Ovary (tissue), 3 donors: ENCODE measurements around the gene PHKG1.

Experiments
- EP300 ChIP-seq: sonication (generic); formaldehyde crosslinking; IDR thresholded peaks from one replicate; pipeline ENCODE4 v1.6.1; 2017; ENCODE audit warnings: antibody characterized with exemption
- POLR2A ChIP-seq: fragments of 450-650 bp; IDR thresholded peaks from one replicate; pipeline ENCODE4 v1.6.1; 2017; ENCODE audit warnings: antibody characterized with exemption, mild to moderate bottlenecking, moderate library complexity
- TF ChIP-seq, protein P1 (sequence below), 3 donors: fragments of 450-650 bp in 2 of 3; fragments of 200-600 bp in 1 of 3; IDR thresholded peaks; one replicate each; pipeline versions ENCODE4 v1.5.1 to v1.8.0; 2016 to 2022; ENCODE audit warnings: antibody characterized with exemption in 3 of 3, mild to moderate bottlenecking in 1 of 3
- donor health status: DM: no; HTN: no; CAD: no.

GRCh38 chr7:56127241-56127975 lies 34.7 kb upstream of the PHKG1 start:
- TF ChIP-seq, protein P1, sequence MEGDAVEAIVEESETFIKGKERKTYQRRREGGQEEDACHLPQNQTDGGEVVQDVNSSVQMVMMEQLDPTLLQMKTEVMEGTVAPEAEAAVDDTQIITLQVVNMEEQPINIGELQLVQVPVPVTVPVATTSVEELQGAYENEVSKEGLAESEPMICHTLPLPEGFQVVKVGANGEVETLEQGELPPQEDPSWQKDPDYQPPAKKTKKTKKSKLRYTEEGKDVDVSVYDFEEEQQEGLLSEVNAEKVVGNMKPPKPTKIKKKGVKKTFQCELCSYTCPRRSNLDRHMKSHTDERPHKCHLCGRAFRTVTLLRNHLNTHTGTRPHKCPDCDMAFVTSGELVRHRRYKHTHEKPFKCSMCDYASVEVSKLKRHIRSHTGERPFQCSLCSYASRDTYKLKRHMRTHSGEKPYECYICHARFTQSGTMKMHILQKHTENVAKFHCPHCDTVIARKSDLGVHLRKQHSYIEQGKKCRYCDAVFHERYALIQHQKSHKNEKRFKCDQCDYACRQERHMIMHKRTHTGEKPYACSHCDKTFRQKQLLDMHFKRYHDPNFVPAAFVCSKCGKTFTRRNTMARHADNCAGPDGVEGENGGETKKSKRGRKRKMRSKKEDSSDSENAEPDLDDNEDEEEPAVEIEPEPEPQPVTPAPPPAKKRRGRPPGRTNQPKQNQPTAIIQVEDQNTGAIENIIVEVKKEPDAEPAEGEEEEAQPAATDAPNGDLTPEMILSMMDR (IDR thresholded peaks at IDR 0.05) = no peak
- no peak for TF ChIP-seq POLR2A
- no peak for TF ChIP-seq EP300
